SK-N-SH treated with all-trans-retinoic acid at 6 μM for 48 hours (cell line): Measurements from ENCODE around the gene CNTNAP2.

Experiments
- CREB5 ChIP-seq: fragments of 250-450 bp; sonication (Bioruptor Pico); IDR thresholded peaks from 2 replicates; pipeline ENCODE4 v1.5.1; 2020; ENCODE audit warnings: low read depth, mild to moderate bottlenecking, moderate library complexity
- CSDC2 ChIP-seq: fragments of 250-450 bp; sonication (Bioruptor Pico); IDR thresholded peaks from 2 replicates; pipeline ENCODE4 v1.5.0; 2020; ENCODE audit warnings: mild to moderate bottlenecking, moderate library complexity
- CSRNP3 ChIP-seq: fragments of 250-450 bp; sonication (Bioruptor Pico); IDR thresholded peaks from 2 replicates; pipeline ENCODE4 v1.5.1; 2021; ENCODE audit warnings: mild to moderate bottlenecking, moderate library complexity
- ESRRG ChIP-seq: fragments of 250-450 bp; sonication (Bioruptor Pico); IDR thresholded peaks from 2 replicates; pipeline ENCODE4 v1.6.1; 2021; ENCODE audit warnings: mild to moderate bottlenecking
- RARB ChIP-seq: fragments of 250-450 bp; sonication (Bioruptor Pico); IDR thresholded peaks from 2 replicates; pipeline ENCODE4 v1.8.0; 2021; ENCODE audit warnings: mild to moderate bottlenecking, moderate library complexity
- TOX ChIP-seq: fragments of 250-450 bp; sonication (Bioruptor Pico); IDR thresholded peaks from 2 replicates; pipeline ENCODE4 v1.8.0; 2021; ENCODE audit warnings: mild to moderate bottlenecking, moderate library complexity, borderline replicate concordance
- TSHZ2 ChIP-seq: fragments of 250-450 bp; sonication (Bioruptor Pico); IDR thresholded peaks from 2 replicates; pipeline ENCODE4 v1.5.0; 2020; ENCODE audit warnings: mild to moderate bottlenecking, moderate library complexity
- ZC3H10 ChIP-seq: fragments of 250-450 bp; sonication (Bioruptor Pico); IDR thresholded peaks from 2 replicates; pipeline ENCODE4 v1.5.1; 2021; ENCODE audit warnings: mild to moderate bottlenecking, moderate library complexity
- ZFP3 ChIP-seq: fragments of 250-450 bp; sonication (Bioruptor Pico); IDR thresholded peaks from 2 replicates; pipeline ENCODE4 v1.5.0; 2020; ENCODE audit warnings: mild to moderate bottlenecking, moderate library complexity
- ZNF8 ChIP-seq: fragments of 450-650 bp; formaldehyde crosslinking; IDR thresholded peaks from 2 replicates; pipeline ENCODE4 v1.5.0; 2020; ENCODE audit warnings: mild to moderate bottlenecking, moderate library complexity
- TF ChIP-seq, protein P1 (sequence below): fragments of 250-450 bp; sonication (Bioruptor Pico); IDR thresholded peaks from 2 replicates; pipeline ENCODE4 v1.8.0; 2020; ENCODE audit warnings: mild to moderate bottlenecking, moderate library complexity, borderline replicate concordance

- TF ChIP-seq CSDC2 (CRISPR knock-in tag) (no peak), ZC3H10 (CRISPR knock-in tag) (no peak), ZFP3 (CRISPR knock-in tag) (no peak), ZNF8 (CRISPR knock-in tag) (no peak), TSHZ2 (no peak), ESRRG (CRISPR knock-in tag) (no peak), RARB (CRISPR knock-in tag) (no peak), CREB5 (no peak), TOX (CRISPR knock-in tag) (no peak), CSRNP3 (CRISPR knock-in tag) (no peak)
- TF ChIP-seq, protein P1, sequence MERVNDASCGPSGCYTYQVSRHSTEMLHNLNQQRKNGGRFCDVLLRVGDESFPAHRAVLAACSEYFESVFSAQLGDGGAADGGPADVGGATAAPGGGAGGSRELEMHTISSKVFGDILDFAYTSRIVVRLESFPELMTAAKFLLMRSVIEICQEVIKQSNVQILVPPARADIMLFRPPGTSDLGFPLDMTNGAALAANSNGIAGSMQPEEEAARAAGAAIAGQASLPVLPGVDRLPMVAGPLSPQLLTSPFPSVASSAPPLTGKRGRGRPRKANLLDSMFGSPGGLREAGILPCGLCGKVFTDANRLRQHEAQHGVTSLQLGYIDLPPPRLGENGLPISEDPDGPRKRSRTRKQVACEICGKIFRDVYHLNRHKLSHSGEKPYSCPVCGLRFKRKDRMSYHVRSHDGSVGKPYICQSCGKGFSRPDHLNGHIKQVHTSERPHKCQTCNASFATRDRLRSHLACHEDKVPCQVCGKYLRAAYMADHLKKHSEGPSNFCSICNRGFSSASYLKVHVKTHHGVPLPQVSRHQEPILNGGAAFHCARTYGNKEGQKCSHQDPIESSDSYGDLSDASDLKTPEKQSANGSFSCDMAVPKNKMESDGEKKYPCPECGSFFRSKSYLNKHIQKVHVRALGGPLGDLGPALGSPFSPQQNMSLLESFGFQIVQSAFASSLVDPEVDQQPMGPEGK (CRISPR knock-in tag): no peak
These were observed 118.6 kb downstream of the CNTNAP2 start for GRCh38 chr7:146235195-146235594.
